Parathyroid adenoma (tissue), 2 donors: ENCODE data around the gene LRRC23.
A peak's percentile ranks its signal among the peaks of the same experiment; 100 is the strongest.

ENCODE experiments used
- H2AFZ ChIP-seq: fragments of 300-600 bp; sonication (generic); one replicate; pipeline ENCODE4 v1.7.0; 2017; ENCODE audit warnings: antibody characterized with exemption, mild to moderate bottlenecking
- H3K27ac ChIP-seq: fragments of 300-600 bp; sonication (generic); one replicate; pipeline ENCODE4 v1.7.0; 2017
- H3K27me3 ChIP-seq: fragments of 300-600 bp; sonication (generic); one replicate; pipeline ENCODE4 v1.7.0; 2017; ENCODE audit warnings: low read length; ENCODE audit not compliant: control insufficient read depth, insufficient read depth
- H3K36me3 ChIP-seq: fragments of 300-600 bp; sonication (generic); one replicate; pipeline ENCODE4 v1.7.0; 2017; ENCODE audit warnings: low read length; ENCODE audit not compliant: control insufficient read depth, insufficient read depth
- H3K4me1 ChIP-seq: fragments of 300-600 bp; sonication (generic); one replicate; pipeline ENCODE4 v1.7.0; 2017; ENCODE audit warnings: control low read depth
- H3K4me2 ChIP-seq: fragments of 300-600 bp; sonication (generic); one replicate; pipeline ENCODE4 v1.7.0; 2017; ENCODE audit warnings: low read length
- H3K4me3 ChIP-seq: fragments of 300-600 bp; sonication (generic); one replicate; pipeline ENCODE4 v1.7.0; 2017; ENCODE audit warnings: low read depth, low read length
- H3K79me2 ChIP-seq: fragments of 300-600 bp; sonication (generic); one replicate; pipeline ENCODE4 v1.7.0; 2017; ENCODE audit warnings: control low read depth
- H3K9ac ChIP-seq: fragments of 300-600 bp; sonication (generic); one replicate; pipeline ENCODE4 v1.7.0; 2017; ENCODE audit warnings: mild to moderate bottlenecking
- H3K9me3 ChIP-seq: fragments of 300-600 bp; sonication (generic); one replicate; pipeline ENCODE4 v1.7.0; 2017; ENCODE audit warnings: low read length; ENCODE audit not compliant: control insufficient read depth
- TF ChIP-seq, protein P1 (sequence below): fragments of 300-600 bp; sonication (generic); IDR thresholded peaks from one replicate; pipeline ENCODE4 v1.7.0; 2017; ENCODE audit warnings: antibody characterized with exemption, mild to moderate bottlenecking
- donor health status: primary hyperparathyroidism.

Gene LRRC23

DNA sequence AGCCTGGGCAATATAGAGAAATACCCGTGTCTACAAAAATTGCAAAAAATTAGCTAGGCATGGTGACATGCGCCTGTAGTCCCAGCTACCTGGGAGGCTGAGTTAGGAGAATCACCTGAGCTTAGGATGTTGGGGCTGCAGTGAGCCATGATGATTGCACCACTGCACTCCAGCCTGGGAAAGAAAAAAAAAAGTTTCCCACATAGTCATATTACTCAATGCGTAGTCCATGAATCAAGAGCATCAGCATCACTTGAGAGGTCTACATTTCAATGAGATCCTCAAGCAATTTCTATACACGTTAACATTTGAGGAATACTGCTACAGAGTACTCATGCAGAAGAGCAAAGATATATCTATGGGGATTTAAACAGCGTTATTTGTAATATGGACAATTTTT is 5.2 kb upstream of the LRRC23 start:
- Histone ChIP-seq H3K4me1 (peaks cover 8% of the 10 kb centered on the region), H3K36me3 (no peaks in the 10 kb centered on the region), H3K4me2 (no peak overlapping the region), H3K79me2 (no peaks in the 10 kb centered on the region), H2AFZ (no peak overlapping the region), H3K27me3 (no peaks in the 10 kb centered on the region), H3K4me3 (no peak overlapping the region), H3K9ac (no peak overlapping the region), H3K27ac (no peak overlapping the region), H3K9me3 (no peaks in the 10 kb centered on the region)
- TF ChIP-seq, protein P1, sequence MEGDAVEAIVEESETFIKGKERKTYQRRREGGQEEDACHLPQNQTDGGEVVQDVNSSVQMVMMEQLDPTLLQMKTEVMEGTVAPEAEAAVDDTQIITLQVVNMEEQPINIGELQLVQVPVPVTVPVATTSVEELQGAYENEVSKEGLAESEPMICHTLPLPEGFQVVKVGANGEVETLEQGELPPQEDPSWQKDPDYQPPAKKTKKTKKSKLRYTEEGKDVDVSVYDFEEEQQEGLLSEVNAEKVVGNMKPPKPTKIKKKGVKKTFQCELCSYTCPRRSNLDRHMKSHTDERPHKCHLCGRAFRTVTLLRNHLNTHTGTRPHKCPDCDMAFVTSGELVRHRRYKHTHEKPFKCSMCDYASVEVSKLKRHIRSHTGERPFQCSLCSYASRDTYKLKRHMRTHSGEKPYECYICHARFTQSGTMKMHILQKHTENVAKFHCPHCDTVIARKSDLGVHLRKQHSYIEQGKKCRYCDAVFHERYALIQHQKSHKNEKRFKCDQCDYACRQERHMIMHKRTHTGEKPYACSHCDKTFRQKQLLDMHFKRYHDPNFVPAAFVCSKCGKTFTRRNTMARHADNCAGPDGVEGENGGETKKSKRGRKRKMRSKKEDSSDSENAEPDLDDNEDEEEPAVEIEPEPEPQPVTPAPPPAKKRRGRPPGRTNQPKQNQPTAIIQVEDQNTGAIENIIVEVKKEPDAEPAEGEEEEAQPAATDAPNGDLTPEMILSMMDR, result no peak

DNA sequence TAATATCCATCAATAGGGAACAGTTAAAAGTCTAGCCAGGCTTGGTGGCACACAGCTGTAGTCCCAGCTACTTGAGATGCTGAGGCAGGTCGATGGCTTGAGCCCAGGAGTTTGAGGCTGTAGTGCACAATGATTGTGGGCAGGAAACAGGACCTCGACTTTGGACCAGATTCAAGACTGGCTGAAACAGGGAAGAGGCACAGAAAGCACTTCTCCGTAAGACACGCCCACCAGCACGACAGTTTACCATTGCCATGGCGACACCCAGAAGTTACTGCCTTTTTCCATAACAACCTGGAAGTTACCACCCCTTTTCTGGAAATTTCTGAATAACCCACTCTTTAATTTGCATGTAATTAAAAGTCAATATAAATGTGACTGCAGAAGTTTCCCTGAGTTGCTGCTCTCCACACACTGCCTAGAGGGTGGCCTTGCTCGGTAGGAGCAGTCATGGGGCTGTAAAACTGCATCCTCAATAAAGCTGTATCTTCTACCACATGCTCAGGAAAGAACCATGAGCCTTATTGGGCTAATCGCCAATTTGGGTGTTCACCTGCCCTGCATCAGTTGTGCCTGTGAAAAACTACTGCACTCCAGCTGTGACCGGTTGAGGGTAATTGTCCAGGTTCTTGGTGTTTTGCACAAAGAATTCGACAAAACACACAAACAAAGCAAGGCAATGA is 4.6 kb upstream of the LRRC23 start:
- no peak overlapping the region for H3K9ac ChIP-seq

DNA sequence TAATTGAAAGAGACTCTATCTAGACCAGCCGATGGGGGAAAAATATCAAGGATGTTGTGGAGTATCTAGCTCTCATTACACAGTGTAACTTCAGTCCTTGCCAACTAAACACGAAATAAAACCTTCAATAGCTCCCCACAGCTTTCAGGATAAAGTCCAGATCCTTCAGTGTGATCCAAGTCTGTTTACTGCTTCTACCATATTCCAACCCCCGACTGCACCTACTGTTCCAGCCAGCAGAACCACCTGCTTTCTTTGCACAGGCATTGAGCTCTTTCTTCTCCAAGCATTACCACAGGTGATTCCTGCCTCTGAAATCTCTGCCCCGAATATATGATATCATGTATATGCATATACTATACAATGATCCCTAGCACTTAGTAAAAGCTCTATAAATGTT is 2.2 kb upstream of the LRRC23 start:
- Histone ChIP-seq H3K4me1 (peaks cover 8% of the 10 kb centered on the region), H3K27me3 (no peaks in the 10 kb centered on the region), H3K9me3 (no peaks in the 10 kb centered on the region), H2AFZ (no peak overlapping the region), H3K27ac (no peak overlapping the region), H3K4me2 (no peak overlapping the region), H3K36me3 (no peaks in the 10 kb centered on the region), H3K79me2 (no peaks in the 10 kb centered on the region), H3K4me3 (no peak overlapping the region), H3K9ac (no peak overlapping the region)
- TF ChIP-seq, protein P1, result no peak

More for the DNA sequence above, 4.6 kb upstream of the LRRC23 start:
- Histone ChIP-seq H3K27ac (no peak overlapping the region), H3K9me3 (no peaks in the 10 kb centered on the region), H3K27me3 (no peaks in the 10 kb centered on the region), H3K4me3 (no peak overlapping the region), H3K36me3 (no peaks in the 10 kb centered on the region), H3K4me2 (no peak overlapping the region), H2AFZ (no peak overlapping the region), H3K4me1 (peaks cover 8% of the 10 kb centered on the region), H3K79me2 (no peaks in the 10 kb centered on the region)
- TF ChIP-seq, protein P1, result no peak

DNA sequence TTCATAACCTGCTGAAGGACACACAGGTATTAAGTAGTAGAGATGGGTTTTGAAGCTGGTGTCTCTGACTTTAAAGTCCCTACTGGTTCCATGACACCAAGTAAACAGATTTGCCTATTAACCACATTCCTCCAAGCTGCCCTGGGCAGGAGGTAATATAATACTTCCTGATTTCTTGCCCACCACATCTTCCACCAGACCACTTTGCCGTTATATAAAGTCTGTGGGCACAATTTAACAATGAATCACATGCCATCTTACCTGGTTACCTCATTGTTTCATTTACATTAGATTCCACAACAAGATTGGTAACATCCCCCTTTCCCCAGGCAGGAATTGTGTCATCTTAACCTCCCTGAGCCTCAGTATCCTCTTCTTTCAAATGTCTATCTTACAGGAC is 900 bp upstream of the LRRC23 start:
- no peak overlapping the region for H3K9ac ChIP-seq
- H3K9me3 ChIP-seq, result no peaks in the 10 kb centered on the region
- H3K27ac ChIP-seq, result no peak overlapping the region
- H3K4me1 ChIP-seq, result peaks cover 8% of the 10 kb centered on the region
- peak overlapping the region; percentile 87 for H3K4me2 ChIP-seq
- H2AFZ ChIP-seq, result peak overlapping the region; percentile 95
- H3K79me2 ChIP-seq, result no peaks in the 10 kb centered on the region
- no peaks in the 10 kb centered on the region for H3K27me3 ChIP-seq
- H3K4me3 ChIP-seq, result peak overlapping the region; percentile 75
- H3K36me3 ChIP-seq, result no peaks in the 10 kb centered on the region
- TF ChIP-seq, protein P1, result no peak
